ENCODE data around the gene ZNHIT2.

The ZNHIT2 gene

GRCh38 chr11:65087827-65088226 is 29.7 kb downstream of the ZNHIT2 start:
- no peak for TF ChIP-seq CTCF (IDR thresholded peaks at IDR 0.05; ENCODE audit: low read length, missing control alignments)
- no peak overlapping the region for H3K4me3 ChIP-seq (replicated peaks; ENCODE audit: low read depth, low read length)
- DNase-seq (ENCODE audit: low read depth) = no peak

- TF ChIP-seq CTCF (IDR thresholded peaks at IDR 0.05; ENCODE audit: low read length, missing control alignments) = no peak
- H3K4me3 ChIP-seq (replicated peaks; ENCODE audit: low read depth, low read length) = no peak overlapping the region
- no peak for DNase-seq (ENCODE audit: low read depth)
Measured at GRCh38 chr11:65087216-65087615, 30.3 kb downstream of the ZNHIT2 start.

- H3K4me3 ChIP-seq (replicated peaks; ENCODE audit: low read depth, low read length) = no peak overlapping the region
- no peak for TF ChIP-seq CTCF (IDR thresholded peaks at IDR 0.05; ENCODE audit: low read length, missing control alignments)
- no peak for DNase-seq (ENCODE audit: low read depth)
Measured at GRCh38 chr11:65086809-65087208, 30.7 kb downstream of the ZNHIT2 start.

- DNase-seq (ENCODE audit: low read depth) = no peak
- TF ChIP-seq CTCF (IDR thresholded peaks at IDR 0.05; ENCODE audit: low read length, missing control alignments) = no peak
- H3K4me3 ChIP-seq (replicated peaks; ENCODE audit: low read depth, low read length) = no peak overlapping the region
Measured at GRCh38 chr11:65085446-65085845, 32.1 kb downstream of the ZNHIT2 start.

- H3K4me3 ChIP-seq (replicated peaks; ENCODE audit: low read depth, low read length) = peak overlapping the region; percentile 92
- no peak for DNase-seq (ENCODE audit: low read depth)
- TF ChIP-seq CTCF (IDR thresholded peaks at IDR 0.05; ENCODE audit: low read length, missing control alignments) = no peak
Measured at GRCh38 chr11:65084598-65085375, 32.7 kb downstream of the ZNHIT2 start.

- no peak for TF ChIP-seq CTCF (IDR thresholded peaks at IDR 0.05; ENCODE audit: low read length, missing control alignments)
- H3K4me3 ChIP-seq (replicated peaks; ENCODE audit: low read depth, low read length) = peak within 1 kb of the TSS; percentile 92
- DNase-seq (ENCODE audit: low read depth) = peak; percentile 97
Measured at GRCh38 chr11:65083834-65084597, 33.5 kb downstream of the ZNHIT2 start, which contains the start of the genes CDCA5 and ZFPL1. Gene CDCA5 (minus strand): TSS chr11:65084040. CDS start chr11:65083978, 62 bp downstream. Gene ZFPL1 (plus strand): TSS chr11:65084222. CDS start chr11:65084699, 477 bp downstream.
